Dermis blood vessel endothelial cell (primary cell): Measurements from ENCODE around the gene EHMT2. TPM values are rescaled to one million over a fixed set of nuclear protein-coding genes. Genes with fewer than 3 reads are reported as not detected.
A peak's percentile ranks its signal among the peaks of the same experiment; 100 is the strongest.
"Not testable (repeated sequence)": the region's sequence is repeated elsewhere in the genome, so short reads cannot be mapped to it uniquely, and the experiment has no call there.

Source experiments
- DNase-seq: peaks from one replicate; pipeline ENCODE4 v3.0.0; 2010
- total RNA-seq: library from RNA; depleted of rRNA; stranded (reverse); fragments of >200 nt; gene quantifications from 2 replicates; pipeline ENCODE4 v1.2.3, GENCODE V29; 2014

Gene EHMT2
- total RNA-seq, 1 donor from 2014 or later, result 45.9 TPM

DNA sequence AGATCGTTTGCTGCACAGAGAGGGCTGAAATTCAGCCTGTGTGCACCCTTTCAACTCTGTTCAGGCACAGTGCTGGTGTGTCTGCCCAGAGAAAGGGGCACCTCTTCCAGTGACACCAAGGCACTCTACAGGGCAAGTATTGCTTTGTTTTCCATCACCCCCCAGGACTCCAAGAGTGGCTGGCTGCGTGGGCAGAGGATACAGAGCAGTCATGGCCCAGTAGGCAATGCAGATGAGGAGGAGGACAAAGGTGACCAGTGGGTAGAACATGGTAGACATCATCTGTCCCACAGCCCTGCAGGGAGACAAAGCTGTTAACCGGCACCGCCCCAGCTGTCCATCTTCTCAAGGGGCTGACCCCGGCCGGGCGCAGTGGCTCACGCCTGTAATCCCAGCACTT, 28.2 kb downstream of the EHMT2 start:
- DNase-seq, result no peak

DNA sequence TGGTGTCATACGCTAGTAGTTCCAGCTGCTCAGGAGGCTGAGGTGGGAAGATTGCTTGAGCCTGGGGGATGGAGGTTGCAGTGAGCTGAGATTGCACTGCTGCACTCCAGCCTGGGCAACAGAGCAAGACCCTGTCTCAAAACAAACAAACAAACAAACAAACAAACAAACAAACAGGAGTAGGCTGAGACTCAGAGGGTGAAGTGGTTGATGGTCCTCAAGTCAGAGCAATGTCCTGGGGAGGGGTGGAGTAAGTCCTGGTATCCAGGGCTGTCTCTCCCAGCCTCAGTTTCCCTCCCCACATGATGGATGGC, 28.9 kb downstream of the EHMT2 start:
- DNase-seq, result not testable (repeated sequence)

DNA sequence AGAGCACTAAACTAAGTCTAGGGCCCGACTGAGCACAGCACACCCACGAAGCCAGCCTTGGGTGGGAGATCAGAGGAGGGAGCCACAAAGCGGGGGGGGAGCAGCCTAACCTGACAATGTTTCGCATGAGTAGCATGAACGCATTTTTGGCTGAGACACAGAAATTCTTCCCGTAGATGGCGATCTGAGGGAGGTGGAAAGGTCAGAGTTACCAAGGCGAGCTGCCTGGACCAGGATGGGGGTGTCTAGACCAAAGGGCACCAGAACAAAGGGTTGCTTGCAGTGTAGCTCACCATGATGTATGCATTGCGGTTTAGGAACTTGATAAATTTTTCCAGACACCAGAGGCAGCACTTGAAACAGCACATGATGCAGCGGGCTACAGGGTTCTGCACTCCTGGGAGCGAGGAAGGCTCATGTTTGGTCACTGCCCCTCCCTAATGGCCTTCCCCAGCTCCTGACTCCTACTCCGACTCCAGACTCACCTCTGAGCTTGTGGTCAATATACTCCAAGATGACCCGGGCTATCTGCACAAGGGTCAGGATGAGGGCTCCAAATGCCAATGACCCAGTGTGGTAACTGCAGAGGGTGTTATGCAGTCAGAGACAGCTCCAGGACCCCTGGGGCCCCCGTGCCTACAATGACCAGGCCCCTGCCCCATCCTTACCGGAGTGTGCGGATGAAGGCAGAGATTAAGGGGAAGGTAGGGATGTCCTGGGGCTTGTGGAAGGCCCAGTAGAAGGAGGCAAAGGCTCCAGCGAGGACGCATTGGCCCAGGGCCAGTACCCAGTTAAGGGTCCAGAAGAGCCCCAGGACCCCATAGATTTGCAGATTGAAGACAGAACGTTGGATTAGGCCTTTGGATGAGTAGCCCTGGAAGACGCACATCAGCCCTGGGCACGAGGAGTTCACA, 32.0 kb downstream of the EHMT2 start:
- DNase-seq, result no peak

DNA sequence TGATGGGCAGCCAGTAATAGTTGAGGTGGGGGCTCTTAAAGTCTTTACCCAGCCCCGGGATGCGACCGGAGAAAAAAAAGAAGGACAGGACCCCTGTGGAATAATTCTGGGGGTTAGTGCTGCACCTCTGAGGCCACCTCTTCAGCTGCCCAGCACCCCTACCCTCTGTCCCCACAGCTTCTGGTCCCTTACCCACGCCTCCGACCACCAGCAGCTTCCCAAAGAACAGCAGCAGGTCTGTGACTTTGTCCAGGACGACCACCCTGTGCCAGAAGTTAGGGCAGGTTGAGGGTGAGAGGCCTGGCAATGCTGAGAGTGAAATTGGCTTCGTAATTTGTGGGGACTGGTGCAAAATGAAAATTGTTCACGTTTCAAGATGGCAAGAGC, 32.7 kb downstream of the EHMT2 start:
- DNase-seq, result no peak

DNA sequence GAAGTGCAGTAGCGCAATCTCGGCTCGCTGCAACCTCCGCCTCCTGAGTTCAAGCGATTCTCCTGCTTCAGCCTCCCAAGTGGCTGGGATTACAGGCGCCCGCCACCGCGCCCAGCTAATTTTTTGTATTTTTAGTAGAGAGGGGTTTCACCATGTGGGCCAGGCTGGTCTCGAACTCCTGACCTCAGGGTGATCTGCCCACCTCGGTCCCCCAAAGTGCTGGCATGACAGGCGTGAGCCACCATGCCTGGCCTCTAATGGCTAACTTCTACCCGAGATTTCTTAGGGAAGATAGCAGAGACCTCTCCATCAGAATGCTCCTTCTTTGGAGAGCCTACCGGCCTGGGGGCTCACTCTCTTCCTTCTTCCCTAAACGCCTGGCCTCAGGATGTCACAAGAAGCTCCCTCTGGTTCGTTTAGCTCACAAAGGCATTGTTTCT, 33.4 kb downstream of the EHMT2 start:
- not testable (repeated sequence) for DNase-seq

DNA sequence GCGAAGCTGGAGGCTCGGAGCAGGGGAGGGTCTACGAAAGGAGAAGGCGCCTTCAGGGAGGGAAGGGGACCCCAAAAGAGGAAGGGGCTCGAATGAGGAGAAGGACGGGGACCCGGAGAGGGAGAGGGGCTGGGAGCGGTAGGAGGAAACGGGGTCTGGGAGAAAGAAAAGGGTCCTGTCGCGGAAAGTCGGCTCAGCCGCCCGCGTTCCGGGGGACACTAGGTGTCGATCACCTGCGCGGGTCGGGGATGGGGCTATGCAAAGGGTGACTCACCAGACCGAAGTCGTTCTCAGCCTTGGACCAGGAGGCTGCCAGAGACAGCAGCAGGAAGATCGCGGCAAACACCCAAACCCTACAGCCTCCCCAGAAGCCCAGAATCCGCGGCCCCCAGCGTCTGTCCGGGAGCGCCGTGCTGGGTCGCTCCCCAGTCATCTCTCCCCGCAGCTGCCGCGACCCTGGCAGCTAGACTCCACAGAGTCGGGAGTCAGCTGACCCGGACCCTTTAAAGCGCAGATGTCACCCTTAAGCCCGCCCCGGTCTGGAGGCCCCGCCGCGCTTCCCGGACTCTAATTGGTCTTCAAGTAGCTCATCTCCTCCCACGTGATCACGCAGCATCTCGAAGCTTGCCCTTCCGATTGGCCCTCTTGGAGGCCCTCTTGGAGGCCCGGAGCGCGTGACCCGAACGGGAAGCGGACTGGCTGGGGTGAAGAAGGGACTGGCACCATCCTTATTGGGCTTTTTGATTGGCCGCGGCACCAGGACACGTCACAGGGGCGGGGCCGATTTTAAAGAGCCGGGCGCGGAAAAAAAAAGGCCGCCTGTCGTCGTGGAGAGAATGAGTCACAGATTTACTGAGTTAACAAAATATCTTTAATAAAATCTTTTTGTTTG, 34.9 kb downstream of the EHMT2 start, which contains the start of gene NEU1:
Gene NEU1, minus strand, starts transcription at position 478 of the 892 bp plus-strand sequence. Its CDS starts 45 bp downstream, at position 433.
- peak; percentile 100 for DNase-seq

DNA sequence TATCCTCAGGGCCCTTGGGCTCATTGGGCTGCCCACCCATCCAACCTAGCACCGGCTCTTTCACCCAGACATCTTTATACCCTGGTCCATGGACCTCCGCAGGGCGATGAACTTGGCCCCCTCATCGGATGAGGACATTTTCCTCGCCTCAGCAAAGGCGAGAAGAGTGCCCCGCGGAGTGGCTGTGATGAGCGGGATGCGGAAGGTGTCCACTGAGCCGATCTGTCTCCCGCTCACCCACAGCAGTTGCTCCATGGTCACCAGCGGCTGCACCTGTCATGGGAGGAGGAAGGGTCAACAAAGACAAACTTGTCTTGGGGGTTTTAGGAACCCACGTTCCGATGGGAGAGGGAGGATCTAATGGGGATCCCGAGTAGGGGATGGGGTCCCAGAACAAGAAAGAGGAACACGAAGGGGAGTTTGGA, 35.6 kb downstream of the EHMT2 start:
- no peak for DNase-seq

DNA sequence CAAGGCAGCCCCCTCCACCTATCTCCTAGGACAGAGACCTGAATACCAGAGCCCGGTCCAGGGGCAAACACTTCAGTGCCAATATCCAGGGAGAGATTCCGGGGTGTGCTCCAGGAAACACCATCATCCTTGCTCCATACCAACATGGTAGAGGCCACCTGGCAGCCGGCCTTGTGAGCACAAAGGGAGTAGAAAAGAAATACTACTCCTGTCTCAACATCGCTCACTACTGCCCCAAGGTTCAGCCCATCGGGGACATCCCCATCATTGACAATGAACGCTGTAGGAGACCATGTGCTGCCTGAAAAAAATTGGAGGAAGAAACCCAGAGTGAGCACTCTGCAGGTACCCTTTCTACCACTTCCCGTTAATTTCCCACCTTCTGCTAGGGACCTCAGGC, 36.3 kb downstream of the EHMT2 start:
- DNase-seq, result no peak

DNA sequence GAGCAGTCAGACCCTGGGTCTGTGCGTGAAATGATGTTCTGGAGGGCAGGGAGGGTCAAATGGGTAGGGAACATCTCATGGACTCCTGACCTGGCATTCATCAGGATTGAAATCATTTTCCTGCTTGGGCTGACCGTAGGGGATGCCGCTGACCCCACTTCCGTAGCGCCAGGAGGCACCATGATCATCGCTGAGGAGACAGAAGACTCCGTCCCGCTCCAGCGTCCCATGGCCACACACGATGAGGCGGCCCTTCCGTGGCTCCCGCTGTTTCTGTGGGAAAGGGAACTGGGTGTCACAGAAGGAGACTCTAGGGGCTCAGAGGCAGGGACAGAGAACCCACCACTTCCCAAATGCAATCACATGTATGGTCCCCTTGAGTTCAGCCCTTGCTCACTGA, 37.1 kb downstream of the EHMT2 start:
- DNase-seq, result no peak

DNA sequence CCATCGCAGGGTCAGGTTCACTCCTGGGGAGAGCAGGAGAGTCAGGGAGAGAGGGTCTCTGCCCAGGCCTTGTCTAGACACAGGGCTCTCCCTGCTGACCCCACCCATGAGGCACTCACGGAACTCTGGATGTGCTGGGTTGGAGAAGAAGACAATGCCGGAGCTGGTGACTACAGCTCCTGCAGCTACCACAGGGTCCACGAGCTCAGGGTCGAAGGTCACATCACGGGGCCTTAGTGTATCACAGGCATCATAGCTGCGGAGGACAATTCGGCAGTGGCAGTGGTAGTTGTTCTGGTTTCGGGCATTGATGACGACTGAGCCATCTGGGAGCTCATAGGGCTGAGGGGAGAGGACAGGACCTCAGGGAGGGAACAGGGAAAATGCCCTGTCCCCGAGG, 37.6 kb downstream of the EHMT2 start:
- no peak for DNase-seq

DNA sequence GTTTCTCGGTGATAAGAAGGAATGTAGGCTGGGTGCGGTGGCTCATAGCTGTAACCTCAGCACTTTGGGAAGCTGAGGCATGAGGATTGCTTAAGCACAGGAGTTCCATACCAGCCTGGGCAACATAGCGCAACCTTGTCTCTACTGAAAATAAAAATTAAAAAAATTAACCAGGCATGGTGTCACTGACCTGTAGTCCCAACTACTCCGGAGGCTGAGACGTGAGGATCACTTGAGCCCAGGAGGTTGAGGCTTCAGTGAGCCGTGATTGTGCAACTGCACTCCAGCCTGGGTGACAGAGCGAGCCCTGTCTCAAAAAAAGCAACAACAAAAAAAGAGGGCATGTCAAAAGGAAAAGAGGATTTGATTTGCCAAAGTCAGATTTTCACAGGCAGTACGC, 38.8 kb downstream of the EHMT2 start:
- DNase-seq, result no peak

DNA sequence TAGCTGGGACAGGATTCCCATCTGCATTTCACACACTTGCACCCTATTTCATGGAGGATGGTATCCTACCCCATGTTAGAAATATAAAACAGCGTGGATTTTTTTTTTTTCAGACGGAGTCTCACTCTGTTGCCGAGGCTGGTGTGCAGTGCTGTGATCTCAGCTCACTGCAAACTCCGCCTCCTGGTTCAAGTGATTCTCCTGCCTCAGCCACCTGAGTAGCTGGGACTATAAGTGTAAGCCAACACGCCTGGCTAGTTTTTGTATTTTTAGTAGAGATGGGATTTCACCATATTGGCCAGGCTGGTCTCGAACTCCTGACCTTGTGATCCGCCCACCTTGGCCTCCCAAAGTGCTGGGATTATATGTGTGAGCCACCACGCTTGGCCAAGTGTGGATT, 39.7 kb downstream of the EHMT2 start:
- DNase-seq, result not testable (repeated sequence)

DNA sequence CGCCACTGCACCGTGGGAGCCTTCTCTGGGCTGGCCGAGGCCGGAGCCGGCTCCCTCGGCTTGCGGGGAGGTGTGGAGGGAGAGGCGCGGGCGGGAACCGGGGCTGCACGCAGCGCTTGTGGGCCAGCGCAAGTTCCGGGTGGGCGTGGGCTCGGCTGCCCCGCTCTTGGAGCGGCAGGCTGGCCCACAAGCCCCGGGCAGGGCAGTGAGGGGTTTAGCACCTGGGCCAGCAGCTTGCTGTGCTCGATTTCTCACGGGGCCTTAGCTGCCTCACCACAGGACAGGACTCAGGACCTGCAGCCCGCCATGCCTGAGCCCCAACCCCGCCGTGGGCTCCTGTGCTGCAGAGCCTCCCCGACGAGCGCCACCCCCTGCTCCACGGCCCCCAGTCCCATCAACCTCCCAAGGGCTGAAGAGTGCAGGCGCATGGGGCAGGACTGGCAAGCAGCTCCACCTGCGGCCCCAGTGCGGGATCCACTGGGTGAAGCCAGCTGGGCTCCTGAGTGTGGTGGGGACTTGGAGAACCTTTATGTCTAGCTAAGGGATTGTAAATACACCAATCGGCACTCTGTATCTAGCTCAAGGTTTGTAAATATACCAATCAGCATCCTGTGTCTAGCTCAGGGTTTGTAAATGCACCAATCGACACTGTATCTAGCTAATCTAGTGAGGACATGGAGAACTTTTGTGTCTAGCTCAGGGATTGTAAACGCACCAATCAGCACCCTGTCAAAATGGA, 45.3 kb downstream of the EHMT2 start:
- DNase-seq, result not testable (repeated sequence)

DNA sequence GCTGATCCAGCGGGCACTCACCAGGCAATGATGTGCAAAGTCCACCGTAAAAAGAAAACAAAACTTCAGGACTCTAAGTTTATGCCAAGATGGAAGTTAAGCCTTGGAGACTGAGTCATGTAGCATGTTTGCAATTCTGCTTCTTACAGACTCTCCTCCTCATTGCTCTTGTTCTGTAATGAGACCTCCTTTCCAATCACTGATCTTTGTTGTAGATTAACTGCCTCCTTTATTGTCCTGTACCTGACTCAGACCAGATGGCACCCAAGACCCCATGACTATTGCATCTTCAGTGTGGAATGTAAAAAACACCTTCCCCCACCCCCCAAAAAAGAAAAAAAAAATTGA, 46.0 kb downstream of the EHMT2 start:
- DNase-seq, result no peak

DNA sequence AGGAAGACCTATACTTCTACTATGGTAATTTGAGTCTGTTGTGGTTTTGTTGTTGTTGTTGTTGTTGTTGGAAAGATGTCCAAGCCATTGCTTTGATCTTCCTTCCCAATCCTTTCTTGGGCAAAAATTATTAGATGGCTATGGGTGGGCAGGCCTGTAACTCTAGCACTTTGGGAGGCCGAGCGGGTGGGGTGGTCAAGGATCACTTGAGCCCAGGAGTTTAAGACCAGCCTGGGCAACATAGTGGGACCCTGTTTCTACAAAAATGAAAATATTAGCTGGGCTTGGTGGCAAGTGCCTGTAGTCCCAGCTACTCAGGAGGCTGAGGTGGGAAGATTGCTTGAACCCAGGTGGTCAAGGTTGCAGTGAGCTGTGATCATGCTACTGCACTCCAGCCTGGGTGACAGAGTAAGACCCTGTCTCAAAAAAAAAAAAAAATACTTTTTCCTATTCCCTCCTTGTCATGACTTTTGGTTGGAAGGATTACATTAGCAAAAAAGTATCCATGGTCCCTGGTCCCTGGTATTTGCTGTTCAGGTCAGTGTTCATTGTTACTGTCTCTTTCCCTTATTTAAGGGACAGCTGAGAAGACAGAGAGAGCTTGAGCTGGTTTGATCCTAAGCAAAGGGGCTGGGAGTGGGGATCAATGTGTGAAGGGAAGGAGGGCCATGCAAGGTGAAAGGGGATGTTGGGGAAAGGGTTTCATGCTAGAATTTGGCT, 46.6 kb downstream of the EHMT2 start:
- no peak for DNase-seq

DNA sequence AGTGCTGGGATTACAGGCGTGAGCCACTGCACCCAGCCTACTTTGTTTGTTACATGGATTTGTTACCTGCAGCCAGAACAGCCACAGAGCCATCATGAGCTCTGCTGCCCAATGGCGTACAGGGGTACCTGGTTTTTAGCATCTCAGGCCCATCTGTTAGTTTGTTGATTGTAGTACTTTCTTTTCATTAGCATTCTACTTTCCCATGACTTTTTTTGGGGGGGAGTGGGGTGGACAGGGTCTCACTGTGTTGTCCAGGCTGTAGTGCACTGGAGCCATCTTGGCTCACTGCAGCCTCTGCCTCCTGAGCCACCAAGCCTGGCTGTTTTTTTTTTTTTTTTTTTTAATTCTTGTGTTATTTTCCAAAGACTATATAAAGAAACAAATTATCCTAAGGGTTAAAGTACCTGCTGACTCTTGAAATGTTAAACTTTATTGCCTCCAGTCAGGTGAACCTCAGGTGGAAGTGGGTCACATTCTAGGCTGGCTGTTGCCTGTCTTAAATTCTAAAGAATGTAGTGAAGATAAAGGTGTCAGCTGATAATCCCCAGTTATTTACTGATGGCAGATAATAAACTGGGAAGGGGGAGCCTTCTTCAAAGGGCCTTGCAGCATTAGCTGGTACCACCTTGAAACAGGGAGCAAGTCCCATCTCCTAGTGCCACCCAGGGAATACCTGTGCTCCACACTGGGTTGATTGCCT, 50.1 kb downstream of the EHMT2 start:
- no peak for DNase-seq

DNA sequence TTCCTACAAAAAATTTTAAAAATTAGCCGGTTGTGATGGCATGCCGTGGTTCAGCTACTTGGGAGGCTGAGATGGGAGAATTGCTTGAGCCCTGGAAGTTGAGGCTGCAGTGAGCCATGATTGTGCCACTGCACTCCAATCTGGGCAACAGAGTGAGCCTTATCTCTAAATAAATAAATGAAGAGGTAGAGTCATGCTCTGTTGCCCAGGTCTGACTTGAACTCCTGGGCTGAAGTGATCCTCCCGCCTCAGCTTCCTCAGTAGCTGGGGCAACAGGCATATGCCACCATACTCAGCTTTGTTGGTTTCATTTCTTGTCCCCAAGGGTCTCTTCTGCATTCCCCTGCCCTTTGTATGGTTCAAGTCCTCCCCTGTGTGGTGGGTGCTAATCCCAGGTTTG, 53.0 kb downstream of the EHMT2 start:
- DNase-seq, result no peak

DNA sequence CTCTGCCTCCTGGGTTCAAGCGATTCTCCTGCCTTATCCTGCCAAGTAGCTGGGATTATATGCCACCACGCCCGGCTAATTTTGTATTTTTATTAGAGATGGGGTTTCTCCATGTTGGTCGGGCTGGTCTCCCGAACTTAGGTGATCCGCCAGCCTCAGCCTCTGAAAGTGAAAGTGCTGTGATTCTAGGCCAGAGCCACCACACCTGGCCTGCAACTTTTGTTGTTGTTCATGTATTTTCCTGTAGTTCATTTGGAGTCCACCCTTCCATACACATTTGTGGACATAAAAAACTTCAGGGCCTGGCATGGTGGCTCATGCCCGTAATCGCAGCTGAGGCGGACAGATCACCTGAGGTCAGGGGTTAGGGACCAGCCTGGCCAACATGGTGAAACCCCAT, 55.4 kb downstream of the EHMT2 start:
- no peak for DNase-seq

DNA sequence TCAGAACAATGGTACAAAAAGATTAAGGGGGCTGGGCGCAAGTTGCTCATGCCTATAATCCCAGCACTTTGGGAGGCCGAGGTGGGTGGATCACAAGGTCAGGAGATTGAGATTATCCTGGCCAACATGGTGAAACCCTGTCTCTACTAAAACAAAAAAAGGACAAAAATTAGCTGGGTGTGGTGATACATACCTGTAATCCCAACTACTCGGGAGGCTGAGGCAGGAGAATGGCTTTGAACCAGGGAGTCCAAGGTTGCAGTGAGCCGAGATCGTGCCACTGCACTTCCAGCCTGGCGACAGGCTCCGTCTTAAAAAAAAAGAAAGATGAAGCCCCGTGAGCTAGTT, 57.7 kb downstream of the EHMT2 start:
- not testable (repeated sequence) for DNase-seq

DNA sequence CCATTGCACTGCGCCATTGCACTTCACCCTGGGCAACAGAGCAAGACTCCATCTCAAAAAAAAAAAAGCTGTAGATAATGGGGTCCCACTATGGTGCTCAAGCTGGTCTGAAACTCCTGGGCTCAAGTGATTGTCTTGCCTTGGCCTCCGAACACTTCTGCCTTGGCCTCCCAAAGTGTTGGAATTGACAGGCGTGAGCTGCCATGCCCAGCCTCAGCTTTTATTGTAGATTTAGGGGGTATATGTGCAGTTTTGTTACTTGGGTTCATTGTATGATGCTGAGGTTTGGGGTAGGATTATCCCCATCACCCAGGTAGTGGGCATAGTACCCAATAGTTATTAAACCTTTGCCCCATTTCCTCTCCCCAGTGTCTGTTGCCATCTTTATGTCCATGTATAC, 58.5 kb downstream of the EHMT2 start:
- DNase-seq, result no peak

DNA sequence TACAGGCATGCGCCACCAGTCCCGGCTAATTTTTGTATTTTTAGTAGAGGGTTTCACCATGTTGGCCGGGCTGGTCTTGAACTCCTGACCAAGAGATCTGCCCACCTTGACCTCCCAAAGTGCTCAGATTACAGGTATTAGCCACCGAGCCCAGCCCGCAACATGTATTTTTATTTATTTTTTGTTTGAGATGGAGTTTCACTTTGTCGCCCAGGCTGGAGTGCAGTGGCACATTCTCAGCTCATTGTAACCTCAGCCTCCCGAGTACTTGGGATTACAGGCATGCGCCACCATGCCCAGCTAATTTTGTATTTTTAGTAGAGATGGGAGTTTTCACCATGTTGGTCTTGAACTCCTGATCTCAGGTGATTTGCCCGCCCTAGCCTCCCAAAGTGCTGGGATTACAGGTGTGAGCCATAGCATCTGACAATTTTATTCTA, 59.4 kb downstream of the EHMT2 start:
- DNase-seq, result not testable (repeated sequence)
